A673 (cell line): ENCODE data around the gene NFS1.

Experiments
- EZH2 ChIP-seq: fragments of 200-600 bp; sonication (generic); IDR thresholded peaks from 2 replicates; pipeline ENCODE4 v1.6.1; 2017; ENCODE audit warnings: borderline replicate concordance, low read depth, mild to moderate bottlenecking, mixed read lengths, antibody characterized with exemption, low read length; ENCODE audit not compliant: poor library complexity, severe bottlenecking
- TF ChIP-seq, protein P1 (sequence below): fragments of 300-800, 200-600 bp; sonication (generic); conservative IDR thresholded peaks from 2 replicates; pipeline ENCODE4 v1.5.1; 2017; ENCODE audit warnings: low read depth, mild to moderate bottlenecking, antibody characterized with exemption, low read length, moderate library complexity, mixed read lengths

DNA sequence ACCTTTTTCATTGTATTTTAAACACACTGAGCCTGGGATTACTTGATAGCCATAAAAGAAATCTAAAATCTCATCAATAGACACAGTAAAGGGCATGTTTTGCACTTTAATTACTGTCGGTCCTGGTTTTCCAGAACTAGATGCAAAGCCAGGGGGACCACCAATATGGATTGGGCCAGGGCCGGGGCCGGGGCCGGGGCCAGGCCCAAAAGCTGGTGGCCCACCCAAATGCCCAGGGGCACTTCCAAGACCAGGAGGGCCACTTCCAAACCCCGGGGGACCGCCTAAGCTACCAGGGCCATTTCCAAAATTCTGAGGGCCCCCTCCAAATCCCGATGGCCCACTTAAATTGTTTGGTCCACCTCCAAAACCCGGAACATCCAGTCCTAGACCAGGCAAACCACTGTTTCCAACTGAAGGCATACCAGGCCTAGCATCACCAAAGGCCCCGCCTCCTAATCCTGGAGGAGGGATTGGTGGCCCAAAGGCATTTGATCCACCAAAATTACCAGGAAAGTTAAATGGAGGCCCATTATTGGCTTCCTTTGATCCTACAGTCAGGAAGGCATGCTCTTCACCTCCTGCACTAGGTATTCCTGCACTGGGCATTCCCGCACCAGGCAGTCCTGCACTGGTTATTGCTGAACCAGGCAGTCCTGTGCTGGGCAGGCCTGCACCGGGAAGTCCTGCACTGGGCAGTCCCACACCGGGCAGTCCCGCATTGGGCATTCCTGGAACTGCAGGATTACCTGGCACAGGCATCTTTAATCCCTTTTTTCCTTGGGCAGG is 46.3 kb downstream of the NFS1 start:
- TF ChIP-seq, protein P1, sequence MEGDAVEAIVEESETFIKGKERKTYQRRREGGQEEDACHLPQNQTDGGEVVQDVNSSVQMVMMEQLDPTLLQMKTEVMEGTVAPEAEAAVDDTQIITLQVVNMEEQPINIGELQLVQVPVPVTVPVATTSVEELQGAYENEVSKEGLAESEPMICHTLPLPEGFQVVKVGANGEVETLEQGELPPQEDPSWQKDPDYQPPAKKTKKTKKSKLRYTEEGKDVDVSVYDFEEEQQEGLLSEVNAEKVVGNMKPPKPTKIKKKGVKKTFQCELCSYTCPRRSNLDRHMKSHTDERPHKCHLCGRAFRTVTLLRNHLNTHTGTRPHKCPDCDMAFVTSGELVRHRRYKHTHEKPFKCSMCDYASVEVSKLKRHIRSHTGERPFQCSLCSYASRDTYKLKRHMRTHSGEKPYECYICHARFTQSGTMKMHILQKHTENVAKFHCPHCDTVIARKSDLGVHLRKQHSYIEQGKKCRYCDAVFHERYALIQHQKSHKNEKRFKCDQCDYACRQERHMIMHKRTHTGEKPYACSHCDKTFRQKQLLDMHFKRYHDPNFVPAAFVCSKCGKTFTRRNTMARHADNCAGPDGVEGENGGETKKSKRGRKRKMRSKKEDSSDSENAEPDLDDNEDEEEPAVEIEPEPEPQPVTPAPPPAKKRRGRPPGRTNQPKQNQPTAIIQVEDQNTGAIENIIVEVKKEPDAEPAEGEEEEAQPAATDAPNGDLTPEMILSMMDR: no peak
- TF ChIP-seq EZH2: no peak
